Stimulated activated CD4-positive, alpha-beta T cell treated with anti-CD3 and anti-CD28 coated beads, Interleukin-1b, Interleukin-23, amount 100 ng/mL, for 4 hours (primary cell): ENCODE data around the gene ANXA10.
"Not testable (repeated sequence)": the region's sequence is repeated elsewhere in the genome, so short reads cannot be mapped to it uniquely, and the experiment has no call there.

Source experiments
- DNase-seq, 2 donors: peaks; one replicate each; pipeline ENCODE4 v3.0.0-alpha.2; 2020; ENCODE audit warnings: low read depth in 2 of 2

The ANXA10 gene

GRCh38 chr4:168119100-168119499, 26.8 kb downstream of the ANXA10 start:
- DNase-seq, result no peak

DNA sequence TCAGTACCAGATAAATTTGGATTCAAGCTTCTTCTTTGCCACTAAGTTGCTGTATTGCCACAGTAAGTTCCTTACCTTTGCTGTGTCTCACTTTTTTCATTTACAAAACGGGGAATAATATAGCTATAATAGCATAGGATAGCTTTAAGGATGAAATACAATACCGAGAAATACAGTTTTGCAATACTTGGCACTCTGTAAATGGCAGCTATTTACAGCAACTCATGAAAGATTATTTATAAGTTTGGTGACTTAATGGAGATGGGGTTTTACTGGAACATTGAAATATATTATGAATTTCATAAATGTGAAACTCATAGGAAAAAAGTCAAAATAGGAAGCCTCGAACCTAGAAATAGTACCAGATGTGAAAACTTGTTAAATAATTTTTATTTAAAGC, 27.6 kb downstream of the ANXA10 start:
- no peak for DNase-seq

GRCh38 chr4:168120811-168121210, 28.5 kb downstream of the ANXA10 start:
- no peak for DNase-seq

DNA sequence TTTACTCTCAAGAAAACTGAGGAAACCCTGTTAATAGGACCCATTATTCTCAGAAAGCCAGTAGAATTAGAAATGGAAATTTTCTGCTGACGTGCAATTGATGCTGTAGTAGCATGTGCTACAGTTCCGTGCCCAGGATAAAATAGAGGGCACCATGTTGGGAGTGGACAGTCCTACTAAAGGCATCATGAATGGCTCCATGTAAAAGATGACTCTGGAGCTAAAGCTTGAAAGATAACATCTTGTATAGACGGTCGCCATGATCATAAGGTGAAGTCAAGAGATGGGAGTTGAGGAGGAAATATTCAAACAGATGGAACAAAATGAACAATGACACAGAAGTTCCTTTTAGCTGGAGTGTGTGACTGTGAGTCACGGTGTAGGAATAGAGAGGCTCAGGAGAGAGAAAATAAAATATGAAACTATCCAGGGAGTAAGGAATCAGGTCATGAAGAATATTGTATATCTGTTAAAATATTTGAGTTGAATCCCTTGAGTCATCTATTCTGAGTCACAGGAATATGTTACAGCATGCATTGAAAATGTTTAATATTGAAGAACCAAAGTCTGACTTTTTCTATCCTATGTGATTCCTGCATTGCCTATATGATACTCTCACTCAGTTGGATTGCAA, 31.8 kb downstream of the ANXA10 start:
- DNase-seq, result no peak

- DNase-seq, result no peak
Measured at GRCh38 chr4:168126952-168127351, 34.6 kb downstream of the ANXA10 start.

- DNase-seq, result no peak
Measured at GRCh38 chr4:168128601-168129000, 36.3 kb downstream of the ANXA10 start.

DNA sequence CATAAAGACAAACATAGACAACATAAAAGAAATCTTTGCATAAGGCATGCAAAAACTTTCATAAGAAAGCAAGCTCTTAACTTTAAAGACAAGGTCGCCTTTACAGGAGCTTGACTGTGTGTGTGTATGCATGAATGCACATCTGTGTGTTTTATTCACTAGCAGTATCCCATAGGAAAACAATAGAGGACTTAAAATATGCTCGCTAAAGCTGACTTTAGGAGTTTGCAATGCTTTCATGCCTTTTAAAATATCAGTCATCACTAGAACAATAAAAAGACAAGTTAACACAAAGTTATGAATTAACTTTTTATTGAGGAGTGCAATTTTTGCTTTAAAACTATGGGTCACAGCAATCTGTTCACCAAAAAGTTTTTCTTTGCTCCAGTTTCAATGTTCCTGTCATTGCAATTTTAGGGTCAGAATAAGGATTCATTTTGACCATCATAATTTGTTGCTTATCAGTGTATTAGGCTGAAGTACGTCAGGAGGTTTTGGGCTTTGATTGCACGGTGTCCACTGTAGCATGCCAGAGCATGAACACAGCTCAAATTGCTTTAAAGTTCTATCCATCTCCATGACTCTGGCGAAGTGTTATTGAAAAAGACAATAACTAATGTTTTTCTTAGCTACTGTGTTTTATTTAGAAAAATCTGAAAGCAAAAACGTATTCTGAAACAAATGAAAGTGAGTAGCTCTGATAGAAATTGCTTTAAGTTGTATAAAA, 36.9 kb downstream of the ANXA10 start:
- DNase-seq, result no peak

DNA sequence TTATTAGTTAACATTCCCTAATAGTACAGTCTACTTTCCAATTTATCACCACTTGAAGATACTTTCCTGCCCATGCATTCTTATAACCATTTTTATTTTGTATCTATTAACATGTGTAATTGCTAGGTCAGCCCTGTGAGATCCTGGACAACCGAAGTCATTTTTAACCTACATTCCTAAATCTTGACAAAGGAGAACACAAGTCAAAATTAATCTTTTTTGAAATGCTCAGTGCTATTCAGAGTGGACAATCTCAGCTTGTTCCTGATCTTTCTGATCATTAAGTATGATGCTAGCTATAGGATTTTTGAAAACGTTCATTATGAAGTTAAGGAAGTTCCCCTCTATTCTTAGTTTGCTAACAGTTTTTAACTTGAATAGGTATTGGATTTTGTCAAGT, 37.5 kb downstream of the ANXA10 start:
- no peak for DNase-seq

- no peak for DNase-seq
Measured at GRCh38 chr4:168131196-168131595, 38.9 kb downstream of the ANXA10 start.

- no peak for DNase-seq
Measured at GRCh38 chr4:168134651-168135050, 42.3 kb downstream of the ANXA10 start.

GRCh38 chr4:168135860-168136259, 43.5 kb downstream of the ANXA10 start:
- DNase-seq, result not testable (repeated sequence)

DNA sequence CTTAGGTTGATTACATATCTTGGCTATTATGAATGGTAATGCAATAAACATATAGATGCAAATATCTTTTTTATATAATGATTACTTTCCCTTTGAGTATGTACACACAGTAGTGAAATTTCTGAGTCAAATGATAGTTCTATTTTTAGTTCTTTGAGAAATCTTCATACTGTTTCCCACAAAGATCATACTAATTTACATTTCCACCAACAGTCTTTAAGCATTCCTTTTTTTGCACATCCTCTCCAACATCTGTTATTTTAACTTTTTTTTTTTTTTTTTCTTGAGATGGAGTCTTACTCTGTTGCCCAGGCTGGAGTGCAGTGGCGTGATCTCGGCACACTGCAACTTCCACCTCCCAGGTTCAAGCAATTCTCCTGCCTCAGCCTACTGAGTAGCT, 45.4 kb downstream of the ANXA10 start:
- not testable (repeated sequence) for DNase-seq

DNA sequence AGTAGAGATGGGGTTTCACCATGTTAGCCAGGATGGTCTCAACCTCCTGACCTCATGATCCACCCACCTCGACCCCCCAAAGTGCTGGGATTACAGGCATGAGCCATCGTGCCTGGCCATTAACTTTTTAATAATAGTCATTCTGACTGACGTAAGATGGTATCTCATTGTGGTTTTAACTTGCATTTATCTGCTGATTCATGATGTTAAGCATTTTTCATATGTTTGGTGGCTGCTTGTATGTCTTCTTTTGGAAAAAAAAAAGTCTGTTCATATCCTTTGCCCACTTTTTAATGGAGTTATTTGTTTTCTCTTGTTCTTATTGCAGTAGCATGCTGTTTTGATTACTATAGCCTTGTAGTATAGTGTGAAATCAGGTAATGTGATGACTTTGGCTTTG, 45.8 kb downstream of the ANXA10 start:
- no peak for DNase-seq

- no peak for DNase-seq
Measured at GRCh38 chr4:168139336-168139735, 47.0 kb downstream of the ANXA10 start.

DNA sequence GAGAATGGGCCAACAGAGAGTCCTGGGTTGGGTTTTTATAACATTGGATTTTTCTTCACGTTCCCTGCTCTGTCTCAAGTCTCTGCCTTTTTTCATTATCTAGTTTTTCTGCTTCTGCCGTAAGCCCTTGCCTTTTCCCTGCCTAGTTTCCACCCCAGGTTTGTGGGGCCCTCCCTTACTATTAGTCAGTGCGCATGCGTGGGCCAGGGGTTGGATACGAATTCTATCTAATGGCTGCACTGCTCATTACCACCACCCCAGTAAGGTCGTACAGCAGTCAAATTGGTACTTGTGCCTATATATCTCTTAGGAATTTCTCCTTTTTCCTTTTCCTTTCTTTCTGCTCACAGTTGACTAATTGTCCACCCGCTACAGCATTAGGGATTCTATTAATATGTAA, 49.4 kb downstream of the ANXA10 start:
- DNase-seq, result no peak

DNA sequence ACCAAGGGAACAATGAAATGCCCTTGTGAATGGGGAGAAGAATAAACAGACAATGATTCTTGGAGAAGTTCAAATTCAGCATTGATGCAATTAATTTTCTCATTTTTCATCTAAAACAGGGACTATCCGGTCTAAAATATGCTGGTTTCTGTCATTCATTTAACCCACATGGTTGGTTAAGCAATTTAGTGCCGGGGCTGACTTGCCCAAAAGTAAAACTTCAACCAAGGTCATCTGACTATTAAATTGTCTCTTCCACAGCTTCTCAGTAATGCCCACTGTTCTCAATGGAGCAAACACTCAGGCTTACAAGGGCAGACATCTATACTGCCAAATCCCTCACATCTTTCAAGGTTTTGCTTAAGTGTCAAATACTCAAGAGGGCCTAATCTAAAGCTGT, 51.3 kb downstream of the ANXA10 start:
- DNase-seq, result no peak

- DNase-seq, result no peak
Measured at GRCh38 chr4:168150420-168151050, 58.2 kb downstream of the ANXA10 start.

DNA sequence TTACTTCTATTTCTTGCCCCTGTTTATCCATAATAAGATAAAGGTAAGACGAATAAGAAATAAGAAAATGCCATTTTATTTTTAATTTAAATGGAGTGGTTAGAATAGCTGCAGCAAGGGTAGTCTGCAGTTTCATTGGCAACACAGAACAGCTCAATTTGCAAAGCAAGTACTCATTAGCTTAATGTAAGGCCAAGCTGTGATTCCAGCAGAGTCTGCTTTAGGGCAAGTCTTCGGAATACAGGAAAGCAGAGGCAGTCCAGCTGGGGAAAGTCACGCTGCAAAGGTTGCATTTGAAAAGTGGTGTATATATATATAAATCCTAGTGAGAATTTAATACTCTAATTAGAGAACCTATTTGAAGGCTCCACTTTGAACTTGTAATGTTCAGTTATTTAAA, 59.0 kb downstream of the ANXA10 start:
- no peak for DNase-seq

GRCh38 chr4:168152837-168153500, 60.6 kb downstream of the ANXA10 start:
- no peak for DNase-seq

DNA sequence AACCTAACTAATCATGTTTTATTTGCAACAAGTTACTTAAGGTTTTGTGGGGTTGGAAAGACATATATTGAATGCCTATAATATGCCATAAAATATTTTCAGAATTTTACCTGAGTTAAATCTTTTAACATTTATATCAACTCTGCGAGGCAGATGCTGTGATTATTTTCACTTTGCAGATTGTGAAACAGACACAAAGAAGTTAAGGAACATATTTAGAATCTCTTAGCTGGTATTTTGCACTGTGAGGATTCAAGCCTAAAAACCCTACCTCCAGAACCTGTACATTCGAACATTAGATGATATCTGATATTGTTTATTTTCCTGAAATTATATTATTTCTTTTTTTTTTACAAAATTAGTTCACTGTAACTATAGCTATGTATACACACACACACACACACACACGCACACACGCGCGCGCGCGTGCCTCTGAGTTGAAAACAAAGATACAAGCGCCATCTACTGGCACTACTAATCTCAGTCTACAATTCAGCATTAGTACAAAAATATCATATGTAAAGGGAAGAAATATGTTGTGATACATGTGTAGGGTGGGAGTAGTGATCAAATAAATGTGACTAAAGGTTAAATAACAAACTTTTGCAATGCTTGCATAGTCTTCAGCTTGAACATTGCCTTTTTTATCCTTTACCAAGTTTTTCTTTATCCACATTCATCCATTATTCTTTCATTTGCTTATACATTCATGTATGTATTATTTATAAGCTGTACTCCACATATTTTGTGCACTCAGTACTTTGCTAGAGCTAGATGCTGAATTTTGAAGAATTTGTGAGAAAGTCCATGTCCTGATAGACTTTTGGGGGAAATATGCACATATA, 61.5 kb downstream of the ANXA10 start:
- peak; percentile 40 to 42 for DNase-seq

GRCh38 chr4:168154546-168155277, 62.4 kb downstream of the ANXA10 start:
- no peak for DNase-seq
